ENCODE data around the gene PEX5L. TPM values are rescaled to one million over a fixed set of nuclear protein-coding genes. Genes with fewer than 3 reads are reported as not detected.
A peak's percentile ranks its signal among the peaks of the same experiment; 100 is the strongest.

PEX5L gene
- total and polyA plus RNA-seq, 5 donors from 2014 or later, result 0.03 TPM; not detected in 3

GRCh38 chr3:179887295-179887943, 149.3 kb downstream of the PEX5L start:
- H3K27ac ChIP-seq (ENCODE audit: insufficient read depth, low read length, poor library complexity, severe bottlenecking), result no peak overlapping the region

GRCh38 chr3:179885950-179886349, 150.8 kb downstream of the PEX5L start:
- peaks cover 4% of the 10 kb centered on the region for H3K27me3 Mint-ChIP-seq
- no peak for DNase-seq
- Histone ChIP-seq H3K36me3 (ENCODE audit: control insufficient read depth, insufficient read depth, low read length) (no peaks in the 10 kb centered on the region), H3K27ac (ENCODE audit: insufficient read depth, low read length, poor library complexity, severe bottlenecking) (no peak overlapping the region), H3K9me3 (ENCODE audit: control insufficient read depth in 2 of 2, low read length in 2 of 2) (no peaks in the 10 kb centered on the region), H3K27me3 (ENCODE audit: control insufficient read depth, insufficient read depth, low read length) (no peaks in the 10 kb centered on the region), H3K4me3 (ENCODE audit: low read depth, low read length) (no peak overlapping the region), H3K4me1 (ENCODE audit: control insufficient read depth, insufficient read depth, low read length, poor library complexity, severe bottlenecking) (no peaks in the 10 kb centered on the region)
- peaks cover 0 to 10% (median 0%) of the 10 kb centered on the region in 4 donors for H3K4me1 Mint-ChIP-seq
- no peak overlapping the region for H3K27ac Mint-ChIP-seq
- H3K4me3 Mint-ChIP-seq, result no peak overlapping the region
- no peaks in the 10 kb centered on the region for H3K36me3 Mint-ChIP-seq
- ATAC-seq (ENCODE audit: low read depth in 2 of 2), result no peak
- H3K9me3 Mint-ChIP-seq, result peaks cover 0 to 2% (median 0%) of the 10 kb centered on the region in 7 donors

More at GRCh38 chr3:179887295-179887943, 149.3 kb downstream of the PEX5L start:
- H3K27ac Mint-ChIP-seq, result no peak overlapping the region
- Histone ChIP-seq H3K9me3 (ENCODE audit: control insufficient read depth in 2 of 2, low read length in 2 of 2) (no peaks in the 10 kb centered on the region), H3K4me1 (ENCODE audit: control insufficient read depth, insufficient read depth, low read length, poor library complexity, severe bottlenecking) (no peaks in the 10 kb centered on the region), H3K36me3 (ENCODE audit: control insufficient read depth, insufficient read depth, low read length) (no peaks in the 10 kb centered on the region), H3K27me3 (ENCODE audit: control insufficient read depth, insufficient read depth, low read length) (no peaks in the 10 kb centered on the region), H3K4me3 (ENCODE audit: low read depth, low read length) (no peak overlapping the region)
- H3K36me3 Mint-ChIP-seq, result no peaks in the 10 kb centered on the region
- DNase-seq (no peak), ATAC-seq (ENCODE audit: low read depth in 2 of 2) (no peak)
- peaks cover 4% of the 10 kb centered on the region for H3K27me3 Mint-ChIP-seq
- peaks cover 0 to 2% (median 0%) of the 10 kb centered on the region in 7 donors for H3K9me3 Mint-ChIP-seq
- H3K4me3 Mint-ChIP-seq, result no peak overlapping the region
- H3K4me1 Mint-ChIP-seq, result peaks cover 0 to 10% (median 0%) of the 10 kb centered on the region in 4 donors

GRCh38 chr3:179884136-179884535, 152.6 kb downstream of the PEX5L start:
- Mint-ChIP-seq H3K4me3 (no peak overlapping the region), H3K27ac (peak overlapping the region in 1 of 3 donors; percentile 67), H3K36me3 (no peaks in the 10 kb centered on the region), H3K4me1 (peaks cover 0 to 10% (median 0%) of the 10 kb centered on the region in 4 donors), H3K27me3 (peaks cover 4% of the 10 kb centered on the region), H3K9me3 (peaks cover 0 to 2% (median 0%) of the 10 kb centered on the region in 7 donors)
- DNase-seq, result no peak
- H3K4me1 ChIP-seq (ENCODE audit: control insufficient read depth, insufficient read depth, low read length, poor library complexity, severe bottlenecking), result no peaks in the 10 kb centered on the region
- H3K27ac ChIP-seq (ENCODE audit: insufficient read depth, low read length, poor library complexity, severe bottlenecking), result no peak overlapping the region
- no peaks in the 10 kb centered on the region for H3K9me3 ChIP-seq (ENCODE audit: control insufficient read depth in 2 of 2, low read length in 2 of 2)
- H3K4me3 ChIP-seq (ENCODE audit: low read depth, low read length), result no peak overlapping the region
- H3K36me3 ChIP-seq (ENCODE audit: control insufficient read depth, insufficient read depth, low read length), result no peaks in the 10 kb centered on the region
- peaks cover 1% of the 10 kb centered on the region for H3K27me3 ChIP-seq (ENCODE audit: control insufficient read depth, insufficient read depth, low read length)
- ATAC-seq (ENCODE audit: low read depth in 2 of 2), result no peak

- peak in 1 of 3 donors; percentile 5 for DNase-seq
Observed at GRCh38 chr3:179882292-179882691, 154.4 kb downstream of the PEX5L start.

DNA sequence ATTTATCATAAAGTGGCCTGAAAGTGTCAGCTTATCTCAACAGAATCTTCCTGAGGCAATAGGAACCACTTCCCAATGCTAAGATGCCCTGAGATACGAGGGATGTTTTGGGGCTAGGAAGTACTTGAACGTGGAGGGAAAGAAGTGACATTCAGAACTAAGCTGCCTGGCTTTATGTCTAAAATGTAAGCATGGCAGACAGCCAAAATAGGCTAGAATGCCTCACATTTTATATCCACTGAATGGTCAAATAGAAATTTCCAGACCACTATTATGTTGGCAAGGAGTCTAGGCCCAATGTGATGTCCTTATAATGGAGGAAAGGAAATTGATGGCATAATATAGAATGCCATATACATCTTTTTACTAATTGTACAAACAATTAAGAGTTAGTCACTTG, 154.9 kb downstream of the PEX5L start:
- H3K27me3 ChIP-seq (ENCODE audit: control insufficient read depth, insufficient read depth, low read length), result peaks cover 1% of the 10 kb centered on the region
- Mint-ChIP-seq H3K27me3 (no peaks in the 10 kb centered on the region), H3K36me3 (no peaks in the 10 kb centered on the region), H3K4me1 (peaks cover 0 to 6% (median 0%) of the 10 kb centered on the region in 4 donors), H3K4me3 (no peak overlapping the region), H3K9me3 (peaks cover 0 to 2% (median 0%) of the 10 kb centered on the region in 7 donors), H3K27ac (no peak overlapping the region)
- no peak overlapping the region for H3K4me3 ChIP-seq (ENCODE audit: low read depth, low read length)
- H3K27ac ChIP-seq (ENCODE audit: insufficient read depth, low read length, poor library complexity, severe bottlenecking), result no peak overlapping the region
- H3K4me1 ChIP-seq (ENCODE audit: control insufficient read depth, insufficient read depth, low read length, poor library complexity, severe bottlenecking), result no peaks in the 10 kb centered on the region
- no peak for DNase-seq
- no peak for ATAC-seq (ENCODE audit: low read depth in 2 of 2)
- H3K9me3 ChIP-seq (ENCODE audit: control insufficient read depth in 2 of 2, low read length in 2 of 2), result no peaks in the 10 kb centered on the region
- H3K36me3 ChIP-seq (ENCODE audit: control insufficient read depth, insufficient read depth, low read length), result no peaks in the 10 kb centered on the region

More at GRCh38 chr3:179882292-179882691, 154.4 kb downstream of the PEX5L start:
- Mint-ChIP-seq H3K36me3 (no peaks in the 10 kb centered on the region), H3K4me3 (no peak overlapping the region), H3K4me1 (peaks cover 0 to 10% (median 0%) of the 10 kb centered on the region in 4 donors), H3K27me3 (peaks cover under 1% of the 10 kb centered on the region), H3K9me3 (peaks cover 0 to 2% (median 0%) of the 10 kb centered on the region in 7 donors), H3K27ac (no peak overlapping the region)
- H3K27ac ChIP-seq (ENCODE audit: insufficient read depth, low read length, poor library complexity, severe bottlenecking), result no peak overlapping the region
- no peaks in the 10 kb centered on the region for H3K9me3 ChIP-seq (ENCODE audit: control insufficient read depth in 2 of 2, low read length in 2 of 2)
- H3K27me3 ChIP-seq (ENCODE audit: control insufficient read depth, insufficient read depth, low read length), result peaks cover 1% of the 10 kb centered on the region
- no peak overlapping the region for H3K4me3 ChIP-seq (ENCODE audit: low read depth, low read length)
- no peaks in the 10 kb centered on the region for H3K36me3 ChIP-seq (ENCODE audit: control insufficient read depth, insufficient read depth, low read length)
- no peaks in the 10 kb centered on the region for H3K4me1 ChIP-seq (ENCODE audit: control insufficient read depth, insufficient read depth, low read length, poor library complexity, severe bottlenecking)
- ATAC-seq (ENCODE audit: low read depth in 2 of 2), result no peak

GRCh38 chr3:179880868-179881267, 155.9 kb downstream of the PEX5L start:
- Histone ChIP-seq H3K4me1 (ENCODE audit: control insufficient read depth, insufficient read depth, low read length, poor library complexity, severe bottlenecking) (no peaks in the 10 kb centered on the region), H3K27ac (ENCODE audit: insufficient read depth, low read length, poor library complexity, severe bottlenecking) (no peak overlapping the region), H3K27me3 (ENCODE audit: control insufficient read depth, insufficient read depth, low read length) (peaks cover 1% of the 10 kb centered on the region), H3K4me3 (ENCODE audit: low read depth, low read length) (no peak overlapping the region), H3K36me3 (ENCODE audit: control insufficient read depth, insufficient read depth, low read length) (no peaks in the 10 kb centered on the region), H3K9me3 (ENCODE audit: control insufficient read depth in 2 of 2, low read length in 2 of 2) (no peaks in the 10 kb centered on the region)
- ATAC-seq (ENCODE audit: low read depth in 2 of 2) (no peak), DNase-seq (no peak)
- Mint-ChIP-seq H3K9me3 (no peaks in the 10 kb centered on the region), H3K36me3 (no peaks in the 10 kb centered on the region), H3K27ac (peak overlapping the region in 1 of 3 donors; percentile 18), H3K4me3 (no peak overlapping the region), H3K27me3 (peaks cover 1% of the 10 kb centered on the region), H3K4me1 (no peaks in the 10 kb centered on the region)

GRCh38 chr3:179876440-179876839, 160.3 kb downstream of the PEX5L start:
- Histone ChIP-seq H3K9me3 (ENCODE audit: control insufficient read depth in 2 of 2, low read length in 2 of 2) (no peaks in the 10 kb centered on the region), H3K4me3 (ENCODE audit: low read depth, low read length) (no peak overlapping the region), H3K4me1 (ENCODE audit: control insufficient read depth, insufficient read depth, low read length, poor library complexity, severe bottlenecking) (no peaks in the 10 kb centered on the region), H3K36me3 (ENCODE audit: control insufficient read depth, insufficient read depth, low read length) (no peaks in the 10 kb centered on the region), H3K27ac (ENCODE audit: insufficient read depth, low read length, poor library complexity, severe bottlenecking) (no peak overlapping the region), H3K27me3 (ENCODE audit: control insufficient read depth, insufficient read depth, low read length) (peaks cover 1% of the 10 kb centered on the region)
- peaks cover 12% of the 10 kb centered on the region for H3K27me3 Mint-ChIP-seq
- no peak overlapping the region for H3K4me3 Mint-ChIP-seq
- no peaks in the 10 kb centered on the region for H3K36me3 Mint-ChIP-seq
- peaks cover 0 to 3% (median 0%) of the 10 kb centered on the region in 7 donors for H3K9me3 Mint-ChIP-seq
- no peaks in the 10 kb centered on the region for H3K4me1 Mint-ChIP-seq
- no peak for ATAC-seq (ENCODE audit: low read depth in 2 of 2)
- no peak for DNase-seq
- no peak overlapping the region for H3K27ac Mint-ChIP-seq

- Mint-ChIP-seq H3K4me3 (no peak overlapping the region), H3K36me3 (no peaks in the 10 kb centered on the region), H3K27ac (no peak overlapping the region), H3K4me1 (no peaks in the 10 kb centered on the region), H3K9me3 (peaks cover 0 to 3% (median 0%) of the 10 kb centered on the region in 7 donors), H3K27me3 (peaks cover 12% of the 10 kb centered on the region)
- Histone ChIP-seq H3K27ac (ENCODE audit: insufficient read depth, low read length, poor library complexity, severe bottlenecking) (no peak overlapping the region), H3K9me3 (ENCODE audit: control insufficient read depth in 2 of 2, low read length in 2 of 2) (no peaks in the 10 kb centered on the region), H3K4me3 (ENCODE audit: low read depth, low read length) (no peak overlapping the region), H3K27me3 (ENCODE audit: control insufficient read depth, insufficient read depth, low read length) (no peaks in the 10 kb centered on the region), H3K36me3 (ENCODE audit: control insufficient read depth, insufficient read depth, low read length) (no peaks in the 10 kb centered on the region), H3K4me1 (ENCODE audit: control insufficient read depth, insufficient read depth, low read length, poor library complexity, severe bottlenecking) (no peaks in the 10 kb centered on the region)
- no peak for ATAC-seq (ENCODE audit: low read depth in 2 of 2)
- DNase-seq, result no peak
Observed at GRCh38 chr3:179872842-179873241, 163.9 kb downstream of the PEX5L start.
